Thyroid gland (tissue), 4 donors: ENCODE measurements around the gene SDHA. TPM values are rescaled to one million over a fixed set of nuclear protein-coding genes. Genes with fewer than 3 reads are reported as not detected.

ENCODE experiments used
- DNase-seq, 2 donors: peaks; one replicate each; pipeline ENCODE4 v3.0.0-alpha.2; 2019
- H3K27ac ChIP-seq, 3 donors: fragments of 200-600 bp; sonication (generic); 1 replicate in 2 of 3; 2 replicates in 1 of 3; pipeline ENCODE4 v1.5.1; 2016 to 2019; ENCODE audit warnings: mild to moderate bottlenecking in 1 of 3, moderate library complexity in 1 of 3
- H3K27me3 ChIP-seq: fragments of 200-600 bp; sonication (generic); one replicate; pipeline ENCODE4 v1.5.1; 2019
- H3K36me3 ChIP-seq, 2 donors: fragments of 200-600 bp; sonication (generic); one replicate each; pipeline ENCODE4 v1.5.1; 2016 to 2019
- H3K4me1 ChIP-seq, 2 donors: fragments of 200-600 bp; sonication (generic); one replicate each; pipeline ENCODE4 v1.5.1; 2017 to 2019
- H3K4me3 ChIP-seq, 3 donors: fragments of 200-600 bp; sonication (generic); replicated peaks in 1 of 3; 1 replicate in 2 of 3; 2 replicates in 1 of 3; pipeline ENCODE4 v1.5.1; 2016; ENCODE audit warnings: mild to moderate bottlenecking in 1 of 3
- H3K9me3 ChIP-seq: fragments of 200-600 bp; sonication (generic); one replicate; pipeline ENCODE4 v1.5.1; 2017
- CTCF ChIP-seq, 6 experiments: fragments of 200-600 bp in 3 of 6; fragments of 450-650 bp in 3 of 6; sonication (generic) in 3 of 6; IDR thresholded peaks; one replicate each; pipeline ENCODE4 v1.5.1; 2016 to 2019; ENCODE audit warnings: antibody characterized with exemption in 6 of 6, mild to moderate bottlenecking in 2 of 6, inconsistent platforms in 1 of 6, moderate library complexity in 1 of 6
- POLR2A ChIP-seq, 2 donors: fragments of 450-650 bp; IDR thresholded peaks; one replicate each; pipeline ENCODE4 v1.6.1; 2017; ENCODE audit warnings: antibody characterized with exemption in 2 of 2, mild to moderate bottlenecking in 2 of 2, moderate library complexity in 1 of 2
- WGBS, 2 donors: methylation state at CpG; one replicate each; pipeline ENCODE4 v1.1.5; 2017; 5-methylcytosine and 5-hydroxymethylcytosine counted together
- intact Hi-C: fragments of 100-400 bp; cut with DNase I; formaldehyde crosslinking; loops from one replicate; pipeline ENCODE4 v1.15.1; 2023
- total RNA-seq, 4 donors: library from RNA; depleted of rRNA; stranded (reverse); fragments of >200 nt; gene quantifications; one replicate each; pipeline ENCODE4 v1.2.3, GENCODE V29; 2016

Gene SDHA
- total RNA-seq, 4 donors from 2014 or later = 86.9 to 102 (median 92.2) TPM

- H3K4me3 ChIP-seq = no peak overlapping the region
- 92 to 96% methylated on average over 9 to 10 of the region's 10 CpGs for WGBS, 2 donors
- TF ChIP-seq POLR2A (IDR thresholded peaks at IDR 0.05) (no peak), CTCF (IDR thresholded peaks at IDR 0.05) (no peak)
- peaks cover 14 to 25% of the 10 kb centered on the region in 2 donors for H3K4me1 ChIP-seq
- H3K9me3 ChIP-seq = no peaks in the 10 kb centered on the region
- DNase-seq = no peak
- no peak overlapping the region for H3K27ac ChIP-seq
- H3K27me3 ChIP-seq = no peaks in the 10 kb centered on the region
- no peaks in the 10 kb centered on the region for H3K36me3 ChIP-seq
- intact Hi-C loops = no loop called here
These were observed 28.6 kb upstream of the SDHA start for GRCh38 chr5:189486-189885.

DNA sequence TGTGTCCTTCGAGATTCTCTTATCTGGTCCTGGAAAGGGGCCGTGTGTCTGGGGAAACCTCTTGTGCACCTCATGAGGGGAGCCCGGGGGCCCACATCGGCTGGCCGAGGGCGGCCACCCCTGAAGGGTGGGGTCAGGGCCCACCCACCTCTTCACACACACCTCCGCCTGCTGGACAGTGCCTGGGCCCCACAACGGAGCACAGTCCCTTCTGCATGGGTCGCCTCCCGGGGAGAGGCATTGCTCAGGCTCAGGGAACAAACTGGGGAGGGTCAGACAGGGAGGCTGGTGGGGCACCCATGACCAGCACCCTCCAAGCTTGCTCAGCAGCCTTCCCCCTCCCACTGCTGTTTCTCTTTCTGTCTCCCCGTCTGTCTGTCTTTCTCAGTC is 28.1 kb upstream of the SDHA start:
- Histone ChIP-seq H3K4me1 (peaks cover 14 to 25% of the 10 kb centered on the region in 2 donors), H3K36me3 (no peaks in the 10 kb centered on the region), H3K4me3 (no peak overlapping the region), H3K9me3 (no peaks in the 10 kb centered on the region), H3K27me3 (no peaks in the 10 kb centered on the region), H3K27ac (no peak overlapping the region)
- intact Hi-C loops = no loop called here
- WGBS, 2 donors = 63 to 74% methylated on average over 9 to 10 of the region's 11 CpGs
- DNase-seq = no peak
- TF ChIP-seq POLR2A (IDR thresholded peaks at IDR 0.05) (no peak), CTCF (IDR thresholded peaks at IDR 0.05) (no peak)

GRCh38 chr5:190366-191035 is 27.6 kb upstream of the SDHA start:
- 37 to 47% methylated on average over 13 to 15 of the region's 16 CpGs for WGBS, 2 donors
- TF ChIP-seq POLR2A (IDR thresholded peaks at IDR 0.05) (no peak), CTCF (IDR thresholded peaks at IDR 0.05) (no peak)
- Histone ChIP-seq H3K27ac (no peak overlapping the region), H3K27me3 (no peaks in the 10 kb centered on the region), H3K36me3 (no peaks in the 10 kb centered on the region), H3K4me3 (no peak overlapping the region), H3K4me1 (peaks cover 14 to 25% of the 10 kb centered on the region in 2 donors), H3K9me3 (no peaks in the 10 kb centered on the region)
- peak; percentile 40 to 55 for DNase-seq
- intact Hi-C loops = no loop called here

DNA sequence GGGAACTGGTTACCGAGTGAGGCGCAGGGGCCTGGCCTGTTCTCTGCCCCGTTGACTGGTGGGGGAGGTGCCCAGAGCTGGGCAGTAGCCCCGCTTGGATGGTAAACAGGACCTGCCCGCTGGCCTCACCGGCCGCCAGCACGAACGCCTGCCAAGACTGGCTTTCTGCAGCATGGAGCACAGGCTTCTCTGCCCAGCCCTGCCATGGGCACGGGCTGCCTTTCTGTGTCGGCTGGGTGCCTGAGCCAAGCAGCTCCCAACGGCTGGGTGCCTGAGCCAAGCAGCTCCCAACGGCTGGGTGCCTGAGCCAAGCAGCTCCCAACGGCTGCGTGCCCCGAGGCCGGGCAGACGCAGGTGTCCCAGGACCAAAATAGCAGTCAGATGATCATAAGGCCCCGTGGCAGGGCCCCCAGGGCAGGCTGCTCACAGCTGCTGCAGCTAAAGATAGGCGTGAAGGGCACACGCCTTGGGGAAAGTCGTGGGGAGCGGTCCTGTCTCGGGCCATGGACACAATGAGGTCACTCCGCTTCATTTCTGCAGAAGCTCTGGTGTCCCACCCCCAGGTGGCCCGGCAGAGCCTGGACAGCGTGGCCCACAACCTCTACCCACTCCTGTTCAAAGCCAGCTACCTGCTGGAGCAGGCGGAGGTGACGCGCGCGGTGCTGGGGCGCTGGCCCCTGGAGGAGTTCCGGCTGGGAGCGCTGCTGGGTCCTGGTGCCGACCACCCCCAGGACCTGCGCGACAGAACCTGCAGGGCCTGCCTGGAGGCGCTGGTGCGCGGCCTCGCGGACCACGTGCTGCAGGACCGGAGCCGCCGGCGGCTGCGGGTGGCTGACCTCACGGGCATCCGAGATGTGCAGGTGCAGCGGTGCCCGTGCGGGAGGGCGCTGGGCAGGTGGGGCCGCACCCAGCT is 26.8 kb upstream of the SDHA start, which contains the start of gene LRRC14B:
TSS of gene LRRC14B (plus strand) at position 460 of the 913 bp plus-strand sequence. CDS start at position 504, 44 bp downstream.
- TF ChIP-seq POLR2A (IDR thresholded peaks at IDR 0.05) (no peak), CTCF (IDR thresholded peaks at IDR 0.05) (peak in 1 of 6 experiments; percentile 9)
- Histone ChIP-seq H3K4me1 (peaks cover 14 to 25% of the 10 kb centered on the region in 2 donors), H3K4me3 (peak within 1 kb of the TSS in 1 of 3 donors; percentile 8), H3K36me3 (no peaks in the 10 kb centered on the region), H3K27ac (no peak within 1 kb of the TSS), H3K27me3 (no peaks in the 10 kb centered on the region), H3K9me3 (no peaks in the 10 kb centered on the region)
- intact Hi-C loops = no loop called here
- DNase-seq = peak; percentile 50 to 68
- WGBS, 2 donors = 23 to 33% methylated on average over 9 to 25 of the region's 56 CpGs
